T47D (cell line): ENCODE measurements around the gene PRR5L.

Experiments used
- DNase-seq, 2 experiments: peaks; one replicate each; pipeline versions ENCODE4 v3.0.0 to v3.0.0-alpha.2; 2011 to 2012; ENCODE audit warnings: low read depth in 1 of 2, low spot score in 1 of 2
- JUND ChIP-seq: IDR thresholded peaks from 2 replicates; pipeline ENCODE4 v1.6.1; 2012; ENCODE audit warnings: low read depth
- in situ Hi-C: cut with HindIII; loops from 2 replicates; pipeline ENCODE4 v1.10.0; 2016; ENCODE audit warnings: low sequenced_read_pairs, low pct_unique_long_range_greater_than_20kb

Gene PRR5L

GRCh38 chr11:36454941-36455631 is 159.0 kb downstream of the PRR5L start:
- DNase-seq: no peak
- TF ChIP-seq JUND: no peak
- in situ Hi-C loops: no loop called here

GRCh38 chr11:36455658-36456111 is 159.6 kb downstream of the PRR5L start:
- DNase-seq: no peak
- in situ Hi-C loops: no loop called here
- TF ChIP-seq JUND: no peak

GRCh38 chr11:36456156-36456555 is 160.1 kb downstream of the PRR5L start:
- TF ChIP-seq JUND: no peak
- in situ Hi-C loops: no loop called here
- DNase-seq: no peak

GRCh38 chr11:36458129-36458915 is 162.2 kb downstream of the PRR5L start:
- in situ Hi-C loops: no loop called here
- DNase-seq: no peak
- TF ChIP-seq JUND: no peak

- no peak for DNase-seq
- TF ChIP-seq JUND: no peak
- in situ Hi-C loops: no loop called here
Observed at GRCh38 chr11:36459046-36459445, 163.0 kb downstream of the PRR5L start.

GRCh38 chr11:36460220-36460619 is 164.1 kb downstream of the PRR5L start:
- TF ChIP-seq JUND: no peak
- no peak for DNase-seq
- in situ Hi-C loops: no loop called here

- TF ChIP-seq JUND: no peak
- DNase-seq: no peak
- in situ Hi-C loops: no loop called here
Observed at GRCh38 chr11:36462321-36462720, 166.2 kb downstream of the PRR5L start.

GRCh38 chr11:36463781-36464180 is 167.7 kb downstream of the PRR5L start:
- no peak for DNase-seq
- in situ Hi-C loops: no loop called here
- TF ChIP-seq JUND: no peak

GRCh38 chr11:36464720-36465119 is 168.6 kb downstream of the PRR5L start:
- no peak for DNase-seq
- in situ Hi-C loops: no loop called here
- 0 out of 2 replicates have a peak, but pooled peaks have one; percentile 18 for TF ChIP-seq JUND

GRCh38 chr11:36465449-36466163 is 169.5 kb downstream of the PRR5L start:
- in situ Hi-C loops: no loop called here
- TF ChIP-seq JUND: no peak
- no peak for DNase-seq

GRCh38 chr11:36467012-36467411 is 170.9 kb downstream of the PRR5L start:
- no peak for DNase-seq
- no peak for TF ChIP-seq JUND
- in situ Hi-C loops: no loop called here

GRCh38 chr11:36467916-36468315 is 171.8 kb downstream of the PRR5L start:
- no peak for DNase-seq
- in situ Hi-C loops: no loop called here
- TF ChIP-seq JUND: no peak

- DNase-seq: no peak
- TF ChIP-seq JUND: no peak
- in situ Hi-C loops: no loop called here
Observed at GRCh38 chr11:36469063-36469462, 173.0 kb downstream of the PRR5L start.
